HCT116 (cell line): ENCODE data around the gene ANO9.

Source experiments
- CTCF ChIP-seq, 3 experiments: fragments of 200-600 bp in 1 of 3; sonication (generic) in 1 of 3; IDR thresholded peaks in 2 of 3; conservative IDR thresholded peaks in 1 of 3; 2 replicates each; pipeline ENCODE4 v1.5.1; 2012 to 2017; ENCODE audit warnings: low read depth in 2 of 3, low read length in 2 of 3, antibody characterized with exemption in 1 of 3, borderline replicate concordance in 1 of 3, control low read depth in 1 of 3, mild to moderate bottlenecking in 1 of 3, mixed read lengths in 1 of 3, mixed run types in 1 of 3, moderate library complexity in 1 of 3; ENCODE audit not compliant: insufficient read depth in 1 of 3
- EGR1 ChIP-seq: IDR thresholded peaks from 2 replicates; pipeline ENCODE4 v1.6.1; 2012; ENCODE audit warnings: low read depth
- EZH2 ChIP-seq: fragments of 200-600 bp; sonication (generic); IDR thresholded peaks from 2 replicates; pipeline ENCODE4 v1.6.1; 2017; ENCODE audit warnings: antibody characterized with exemption, mixed run types
- EZH2phosphoT487 ChIP-seq: fragments of 200-600 bp; IDR thresholded peaks from 2 replicates; pipeline ENCODE4 v1.6.1; 2018; ENCODE audit warnings: antibody characterized with exemption, borderline replicate concordance
- POLR2A ChIP-seq: IDR thresholded peaks from 2 replicates; pipeline ENCODE4 v1.7.0; 2011; ENCODE audit warnings: borderline replicate concordance; ENCODE audit not compliant: insufficient read depth, insufficient read length; ENCODE audit errors: extremely low read depth
- YY1 ChIP-seq: IDR thresholded peaks from 2 replicates; pipeline ENCODE4 v1.6.1; 2011; ENCODE audit warnings: low read length, low read depth, moderate library complexity, mild to moderate bottlenecking; ENCODE audit not compliant: insufficient replicate concordance; ENCODE audit errors: extremely low read depth
- TF ChIP-seq, protein P1 (sequence below): IDR thresholded peaks from 2 replicates; pipeline ENCODE4 v1.6.1; 2012

GRCh38 chr11:451738-452137 lies 9.9 kb upstream of the ANO9 start:
- TF ChIP-seq CTCF (IDR thresholded peaks at IDR 0.05 in 2 of 3, conservative IDR thresholded peaks at IDR 0.05 in 1 of 3; ENCODE audit: borderline replicate concordance in 1 of 3, insufficient read depth in 1 of 3, low read depth in 2 of 3, low read length in 2 of 3) (no peak), POLR2A (no peak), YY1 (no peak), EGR1 (no peak), EZH2phosphoT487 (no peak), EZH2 (no peak)
- TF ChIP-seq, protein P1, sequence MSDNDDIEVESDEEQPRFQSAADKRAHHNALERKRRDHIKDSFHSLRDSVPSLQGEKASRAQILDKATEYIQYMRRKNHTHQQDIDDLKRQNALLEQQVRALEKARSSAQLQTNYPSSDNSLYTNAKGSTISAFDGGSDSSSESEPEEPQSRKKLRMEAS = no peak
